HG03064 (cell line): Measurements from ENCODE around the gene LITAFD.

Experiments
- ATAC-seq: cut with Tn5 transposase; IDR thresholded peaks from one replicate; pipeline ENCODE4 v1.9.1; 2021; ENCODE audit warnings: low read depth; ENCODE audit not compliant: unreplicated experiment

LITAFD gene

GRCh38 chr16:8890549-8890921, 8.4 kb downstream of the LITAFD start:
- ATAC-seq = no peak

DNA sequence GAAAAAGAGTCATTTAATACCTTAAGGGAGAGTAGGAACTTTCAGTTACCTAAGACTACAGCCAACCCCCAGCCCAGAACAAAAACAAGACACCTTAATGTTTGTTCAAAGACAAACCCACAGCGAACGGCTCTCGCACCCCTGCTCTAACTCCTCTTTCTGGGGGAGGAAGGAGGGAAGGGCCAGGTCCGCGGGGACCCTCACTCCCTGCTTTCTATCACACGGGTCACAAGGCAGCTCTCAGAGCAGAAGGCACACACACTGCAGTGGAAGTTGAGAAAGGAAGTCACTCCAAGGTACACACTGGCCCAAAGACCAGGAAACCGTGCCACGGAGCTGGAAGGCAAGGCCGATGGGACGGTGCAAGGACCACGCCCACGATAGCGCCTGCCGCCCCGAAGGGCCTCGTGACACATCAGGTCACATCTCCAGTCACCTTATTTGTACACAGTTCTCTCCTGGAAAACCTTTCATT, 10.0 kb downstream of the LITAFD start:
- ATAC-seq = peak; percentile 20

DNA sequence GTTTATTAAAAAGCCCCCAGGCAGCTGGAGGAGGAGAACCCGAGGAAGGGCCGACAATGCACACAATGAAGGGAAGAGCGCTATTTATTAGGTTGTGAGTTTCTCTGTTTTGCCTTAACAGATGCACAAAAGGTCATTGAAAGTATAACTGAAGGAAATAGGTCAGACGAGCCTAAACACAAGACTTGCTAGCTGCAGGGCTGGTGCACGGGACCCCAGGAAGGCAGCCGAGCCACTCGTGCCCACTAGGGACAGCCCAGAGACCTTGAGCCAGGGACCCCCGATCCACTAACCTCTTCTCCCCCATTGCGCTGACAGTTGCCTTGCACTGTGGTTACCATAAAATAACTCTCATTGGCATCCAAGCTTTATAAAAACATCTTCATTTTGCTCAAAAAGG, 11.3 kb downstream of the LITAFD start:
- ATAC-seq = no peak

- ATAC-seq = no peak
Observed at GRCh38 chr16:8893976-8894690, 12.0 kb downstream of the LITAFD start.

DNA sequence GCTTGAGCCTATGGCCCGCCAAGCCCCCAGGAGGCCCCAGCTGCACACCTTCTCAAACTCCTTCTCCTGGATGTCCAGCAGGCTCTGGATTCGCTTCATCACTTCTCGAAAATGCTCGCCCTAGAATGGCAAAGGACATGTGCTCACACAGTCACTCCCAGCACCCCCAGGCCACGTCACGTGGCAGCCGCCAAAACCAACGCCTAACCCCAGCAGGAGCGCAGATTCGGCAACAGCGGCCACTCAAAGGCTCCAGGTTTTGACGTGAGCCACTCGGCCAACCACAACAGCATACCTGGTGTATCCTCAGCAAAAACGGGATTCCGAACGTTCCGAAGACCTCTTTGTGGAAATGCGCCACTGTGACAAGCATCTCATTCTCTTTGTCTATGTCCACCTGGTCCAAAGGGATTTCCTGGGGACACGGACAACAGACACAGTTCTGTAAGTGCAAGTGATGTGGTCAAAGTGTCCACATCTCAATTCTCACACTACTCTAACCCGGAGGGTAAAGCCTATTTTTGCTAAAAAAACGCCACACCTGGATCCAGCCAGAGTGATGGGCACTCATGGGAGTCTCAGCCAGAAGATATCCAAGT, 12.7 kb downstream of the LITAFD start:
- ATAC-seq = no peak

DNA sequence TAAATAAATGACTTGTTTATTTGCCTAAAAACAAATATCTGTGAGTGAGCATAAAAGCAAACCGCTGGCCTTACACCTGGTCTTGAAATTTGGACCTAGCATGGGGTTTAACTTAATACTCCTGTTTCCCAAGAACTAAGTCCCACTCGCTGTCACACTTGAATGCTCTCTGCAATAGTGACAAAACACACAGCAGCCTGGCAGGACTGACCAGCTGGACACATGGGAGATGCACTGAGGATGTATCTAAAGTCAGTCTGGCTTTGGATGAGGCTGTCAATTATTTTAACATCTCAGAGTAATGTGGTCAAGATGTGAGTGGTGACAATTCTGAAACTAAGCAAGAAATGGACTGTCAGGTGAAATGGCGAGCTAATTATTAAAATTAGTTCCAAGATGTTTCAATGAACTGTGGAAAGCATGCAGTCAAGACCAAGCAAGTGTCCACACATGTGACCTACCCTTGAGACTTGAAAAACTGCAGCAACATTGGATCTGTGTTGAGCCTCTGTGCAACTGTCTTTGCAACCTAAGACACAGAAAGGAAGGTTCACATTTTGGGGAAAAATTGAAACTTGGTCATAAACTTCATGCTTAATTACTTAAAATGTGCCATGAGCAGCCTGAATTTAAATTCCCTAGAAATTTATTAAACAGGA, 16.6 kb downstream of the LITAFD start:
- ATAC-seq = no peak

GRCh38 chr16:8899709-8900317, 17.7 kb downstream of the LITAFD start:
- ATAC-seq = no peak

- no peak for ATAC-seq
Observed at GRCh38 chr16:8900343-8900742, 18.2 kb downstream of the LITAFD start.

- ATAC-seq = no peak
Observed at GRCh38 chr16:8901320-8901861, 19.2 kb downstream of the LITAFD start.

DNA sequence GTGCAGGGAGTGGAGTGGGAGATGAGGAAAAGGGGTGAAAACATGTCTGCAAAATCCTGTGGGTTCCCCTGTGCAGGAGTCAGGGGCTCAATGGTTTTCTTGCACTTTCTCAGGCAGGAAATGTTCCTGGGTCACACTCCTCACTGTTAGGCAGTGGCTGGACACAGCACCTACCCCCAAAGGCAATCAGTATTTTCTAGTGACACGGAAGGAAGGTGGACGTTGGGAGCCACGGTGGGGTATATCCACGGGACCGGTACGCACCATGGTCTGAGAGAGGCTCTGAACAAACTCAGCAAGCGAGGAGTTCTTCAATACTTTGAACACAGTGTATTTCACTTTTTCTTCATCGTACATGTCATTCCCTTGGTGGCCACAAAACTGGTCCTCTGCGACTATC, 20.9 kb downstream of the LITAFD start:
- ATAC-seq = no peak

- ATAC-seq = no peak
Observed at GRCh38 chr16:8904018-8904430, 21.9 kb downstream of the LITAFD start.

GRCh38 chr16:8905168-8905762, 23.1 kb downstream of the LITAFD start:
- ATAC-seq = no peak

- no peak for ATAC-seq
Observed at GRCh38 chr16:8905795-8906591, 23.8 kb downstream of the LITAFD start.

DNA sequence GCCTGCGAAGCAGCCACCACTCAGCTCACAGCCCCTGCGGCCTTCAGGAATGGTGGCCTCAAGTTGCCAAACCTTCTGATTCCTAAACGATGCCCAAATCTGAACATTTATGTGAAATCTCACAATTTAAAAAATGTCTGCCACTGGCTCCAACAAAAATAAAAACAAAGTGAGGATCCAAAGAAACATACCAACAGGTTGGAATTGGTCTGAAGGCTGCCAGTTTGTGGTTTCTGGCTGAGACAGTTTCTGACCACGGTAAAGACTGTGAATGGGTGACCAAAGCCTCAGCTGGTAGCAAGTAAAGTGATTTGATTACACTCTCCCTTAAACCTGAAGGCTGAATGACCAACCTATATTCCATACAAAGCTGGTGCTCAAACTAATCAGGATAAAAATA, 24.9 kb downstream of the LITAFD start:
- ATAC-seq = no peak

DNA sequence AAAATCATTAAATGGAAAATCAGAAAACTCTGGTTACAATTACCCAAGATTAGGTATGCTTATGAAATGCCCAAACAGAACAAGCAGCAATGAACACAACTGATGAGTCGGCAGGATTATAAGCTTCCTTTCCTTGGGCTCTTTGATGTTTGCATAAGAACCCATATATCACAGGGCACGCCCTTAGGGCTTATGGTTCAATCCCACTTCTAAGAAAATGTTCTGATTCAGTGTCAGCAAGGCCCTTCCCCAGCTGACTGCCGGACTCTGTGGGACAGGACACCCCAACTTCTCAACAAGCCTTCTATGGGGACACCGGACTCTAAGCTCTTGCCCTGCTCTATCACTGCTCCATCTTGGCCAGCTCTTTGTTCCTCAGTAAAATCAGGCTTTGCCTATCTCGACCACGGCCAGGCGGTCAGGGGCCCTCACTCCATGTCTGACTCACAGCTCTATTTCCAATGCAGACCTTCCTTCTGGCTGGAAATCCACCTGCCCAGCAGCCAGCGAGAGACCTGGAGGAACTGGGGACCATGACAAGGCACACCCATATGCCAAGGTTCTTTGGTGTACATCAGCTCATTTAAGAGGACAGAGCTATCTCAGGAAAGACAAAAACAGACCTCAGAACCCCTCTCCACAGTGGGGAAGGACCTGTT, 26.8 kb downstream of the LITAFD start:
- ATAC-seq = no peak

DNA sequence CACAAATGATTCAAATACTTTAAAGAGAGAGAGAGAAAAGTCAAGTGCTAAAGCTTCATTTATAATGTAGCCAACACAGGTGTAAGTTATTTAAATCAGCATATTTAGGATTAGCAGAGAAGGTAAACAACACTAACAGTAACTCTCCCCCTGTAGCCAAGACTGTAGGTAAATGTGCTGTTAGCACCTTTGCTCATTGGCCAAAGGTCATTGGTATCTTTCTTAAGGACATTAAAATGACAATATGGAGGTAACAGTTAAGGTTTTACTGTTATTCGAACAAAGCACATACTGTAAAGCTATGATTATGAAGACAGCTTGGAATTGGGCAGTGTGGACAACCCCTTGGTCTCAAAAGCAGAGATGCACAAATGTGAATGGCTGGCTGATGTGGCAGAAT, 28.7 kb downstream of the LITAFD start:
- no peak for ATAC-seq

- ATAC-seq = no peak
Observed at GRCh38 chr16:8912793-8913192, 30.6 kb downstream of the LITAFD start.

DNA sequence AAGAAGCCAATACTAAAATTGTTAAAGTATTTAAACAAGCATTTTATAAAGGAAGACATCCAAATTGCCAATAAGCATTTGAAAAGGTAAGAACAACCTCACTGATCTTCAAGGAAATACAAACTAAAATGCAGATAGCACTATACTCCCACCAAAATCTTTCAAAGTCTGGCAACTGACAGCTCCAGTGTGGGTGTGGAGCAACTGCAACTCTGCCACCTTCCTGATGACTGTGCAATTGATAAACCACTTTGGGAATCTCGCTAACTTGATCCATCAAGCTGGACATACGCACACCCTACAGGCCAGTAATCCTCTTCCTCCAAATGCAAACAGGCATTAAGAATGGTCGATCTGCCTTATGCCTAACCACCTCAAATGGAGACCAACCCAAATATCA, 31.9 kb downstream of the LITAFD start:
- ATAC-seq = no peak

- no peak for ATAC-seq
Observed at GRCh38 chr16:8915722-8916301, 33.7 kb downstream of the LITAFD start.
